K562 (cell line): Measurements from ENCODE around the gene NXF1. TPM values are rescaled to one million over a fixed set of nuclear protein-coding genes. Genes with fewer than 3 reads are reported as not detected.

Source experiments
- CBFB ChIP-seq: sonication (generic); formaldehyde crosslinking; IDR thresholded peaks from 2 replicates; pipeline ENCODE4 v1.4.0; 2020; ENCODE audit warnings: mild to moderate bottlenecking, missing genetic modification reagents
- CREB1 ChIP-seq, 2 experiments: sonication (generic) in 1 of 2; formaldehyde crosslinking in 1 of 2; IDR thresholded peaks; 2 replicates each; pipeline versions ENCODE4 v1.6.1 to v1.8.0; 2012 to 2022; ENCODE audit warnings: inconsistent platforms in 1 of 2, mild to moderate bottlenecking in 1 of 2, missing genetic modification reagents in 1 of 2, moderate library complexity in 1 of 2
- KAT7 ChIP-seq: sonication (generic); formaldehyde crosslinking; IDR thresholded peaks from 2 replicates; pipeline ENCODE4 v1.8.0; 2022; ENCODE audit warnings: missing genetic modification reagents, mild to moderate bottlenecking, borderline replicate concordance
- KLF10 ChIP-seq: fragments of 250-450 bp; sonication (Bioruptor Pico); IDR thresholded peaks from 2 replicates; pipeline ENCODE4 v1.6.1; 2021; ENCODE audit warnings: matching md5 sums
- KLF13 ChIP-seq: fragments of 450-650 bp; IDR thresholded peaks from 2 replicates; pipeline ENCODE4 v1.6.1; 2016; ENCODE audit warnings: missing genetic modification characterization, low read depth, mild to moderate bottlenecking, missing compliant biosample characterization, moderate library complexity, borderline replicate concordance
- NEUROD1 ChIP-seq: fragments of 150-350 bp; IDR thresholded peaks from 2 replicates; pipeline ENCODE4 v1.6.1; 2014; ENCODE audit warnings: borderline replicate concordance, low read length, low read depth; ENCODE audit not compliant: partially characterized antibody
- NFE2 ChIP-seq: IDR thresholded peaks from 2 replicates; pipeline ENCODE4 v1.6.1; 2014; ENCODE audit warnings: antibody characterized with exemption, low read depth
- PCBP1 ChIP-seq: fragments of 200-400 bp; formaldehyde crosslinking; IDR thresholded peaks from 2 replicates; pipeline ENCODE4 v1.6.1; 2018; ENCODE audit warnings: mild to moderate bottlenecking, low read depth, low read length; ENCODE audit not compliant: poor library complexity, severe bottlenecking
- POLR2G ChIP-seq: fragments of 200-400 bp; formaldehyde crosslinking; IDR thresholded peaks from 2 replicates; pipeline ENCODE4 v1.6.1; 2017; ENCODE audit warnings: low read depth, mild to moderate bottlenecking, antibody characterized with exemption, low read length, moderate library complexity
- PURB ChIP-seq: sonication (generic); formaldehyde crosslinking; IDR thresholded peaks from 2 replicates; pipeline ENCODE4 v1.9.0; 2021; ENCODE audit warnings: low read depth, mild to moderate bottlenecking, missing genetic modification reagents
- TFAP4 ChIP-seq: sonication (generic); formaldehyde crosslinking; IDR thresholded peaks from 2 replicates; pipeline ENCODE4 v1.8.0; 2022; ENCODE audit warnings: missing genetic modification reagents, mild to moderate bottlenecking, moderate library complexity, borderline replicate concordance
- THAP12 ChIP-seq: fragments of 250-450 bp; sonication (Bioruptor Pico); IDR thresholded peaks from 2 replicates; pipeline ENCODE4 v1.9.0; 2021; ENCODE audit warnings: mild to moderate bottlenecking, inconsistent platforms
- ZMIZ1 ChIP-seq, 2 experiments: fragments of 150-350 bp in 1 of 2; IDR thresholded peaks; 2 replicates each; pipeline ENCODE4 v1.6.1; 2012 to 2016; ENCODE audit warnings: low read depth in 2 of 2, low read length in 2 of 2, mild to moderate bottlenecking in 1 of 2, moderate library complexity in 1 of 2
- ZNF436 ChIP-seq: fragments of 250-450, 450-650 bp; sonication (Bioruptor Pico); formaldehyde crosslinking; IDR thresholded peaks from 2 replicates; pipeline ENCODE4 v1.7.0; 2020; ENCODE audit warnings: mild to moderate bottlenecking
- polyA plus RNA-seq, 8 experiments: library from polyadenylated mRNA; depleted of rRNA in 4 of 8; stranded (reverse) in 5 of 8; unstranded in 3 of 8; fragments of >200 nt; fragmentation: Nextera tagmentation in 2 of 8; fragmentation: Illumina TruSeq in 1 of 8; extraction: Ambion mirVana in 2 of 8; extraction: Trizol in 1 of 8; gene quantifications; 2 replicates each; pipeline versions ENCODE4 v1.2.1 to v1.2.3, GENCODE V29; 2011 to 2014; ENCODE audit warnings: inconsistent platforms in 1 of 8, missing spikeins in 1 of 8
- total RNA-seq, 7 experiments: library from RNA; depleted of rRNA in 6 of 7; stranded (reverse); fragments of >200 nt in 6 of 7; fragmentation: Illumina TruSeq in 2 of 7; extraction: Trizol in 2 of 7; gene quantifications; 2 replicates each; pipeline versions ENCODE4 v1.2.1 to v1.2.3, GENCODE V29; 2011 to 2021; ENCODE audit warnings: low replicate concordance in 1 of 7

Gene NXF1
- total and polyA plus RNA-seq, 9 of the 15 experiments (the other 6 are each of a cell fraction or from before 2014, with no cell fraction given) = 18.1 to 98.3 (median 35.8) TPM

- TF ChIP-seq THAP12 (CRISPR knock-in tag) (peak; percentile 39; the same call in 1 of the 2 replicates), NFE2 (peak; percentile 15), POLR2G (peak; percentile 96), CREB1 (IDR thresholded peaks at IDR 0.05) (peak; percentile 94), CREB1 (CRISPR knock-in tag; IDR thresholded peaks at IDR 0.05) (peak; percentile 94), NEUROD1 (peak; percentile 72), KLF13 (tag) (peak; percentile 17; the same call in 1 of the 2 replicates), CBFB (CRISPR knock-in tag) (0 out of 2 replicates have a peak, but pooled peaks have one; percentile 53), KAT7 (CRISPR knock-in tag) (peak; percentile 97), TFAP4 (CRISPR knock-in tag) (peak; percentile 92), ZNF436 (CRISPR knock-in tag) (no peak), KLF10 (CRISPR knock-in tag) (no peak), ZMIZ1 (IDR thresholded peaks at IDR 0.05; ENCODE audit: low read depth in 2 of 2, low read length in 2 of 2) (0 out of 4 replicates have a peak, but pooled peaks of 1 of the 2 experiments have one; percentile 44), PCBP1 (no peak), PURB (CRISPR knock-in tag) (no peak)
Measured at GRCh38 chr11:62831520-62832335, 26.5 kb upstream of the NXF1 start, which contains the start of gene STX5 (continued).
